Keratinocyte (primary cell): ENCODE results near the gene DLG5.

Experiments
- EZH2 ChIP-seq: IDR thresholded peaks from one replicate; pipeline ENCODE4 v1.6.1; 2012; ENCODE audit warnings: inconsistent platforms, mild to moderate bottlenecking, low read length, moderate library complexity
- TF ChIP-seq, protein P1 (sequence below), 3 experiments: IDR thresholded peaks in 1 of 3; conservative IDR thresholded peaks in 1 of 3; optimal IDR thresholded peaks in 1 of 3; 2 replicates in 2 of 3; 3 replicates in 1 of 3; pipeline versions ENCODE3 to v1.5.1; 2011; ENCODE audit warnings: low read length in 3 of 3, mild to moderate bottlenecking in 3 of 3, moderate library complexity in 2 of 3, control low read depth in 1 of 3, inconsistent platforms in 1 of 3; ENCODE audit not compliant: insufficient read depth in 2 of 3; ENCODE audit errors: extremely low read depth in 1 of 3

DNA sequence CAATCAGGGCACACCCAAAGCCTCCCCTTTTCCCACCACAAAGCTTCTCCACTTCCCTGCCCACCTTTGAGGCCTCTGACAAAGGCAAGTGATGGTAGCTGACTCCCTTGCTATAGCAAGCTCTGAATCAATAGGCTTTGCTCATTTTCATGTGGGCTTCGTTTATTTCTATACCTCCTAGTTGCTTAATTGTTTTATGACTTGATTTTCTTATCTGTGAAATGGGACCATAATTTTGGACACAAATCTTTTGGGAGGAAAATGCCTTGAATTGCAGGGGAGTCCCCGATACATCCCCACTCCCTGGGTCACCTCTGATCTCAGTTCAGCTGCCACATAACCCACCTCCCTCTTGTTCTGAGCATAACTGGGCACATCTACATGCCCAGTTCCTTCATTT is 13.7 kb upstream of the DLG5 start:
- TF ChIP-seq, protein P1, sequence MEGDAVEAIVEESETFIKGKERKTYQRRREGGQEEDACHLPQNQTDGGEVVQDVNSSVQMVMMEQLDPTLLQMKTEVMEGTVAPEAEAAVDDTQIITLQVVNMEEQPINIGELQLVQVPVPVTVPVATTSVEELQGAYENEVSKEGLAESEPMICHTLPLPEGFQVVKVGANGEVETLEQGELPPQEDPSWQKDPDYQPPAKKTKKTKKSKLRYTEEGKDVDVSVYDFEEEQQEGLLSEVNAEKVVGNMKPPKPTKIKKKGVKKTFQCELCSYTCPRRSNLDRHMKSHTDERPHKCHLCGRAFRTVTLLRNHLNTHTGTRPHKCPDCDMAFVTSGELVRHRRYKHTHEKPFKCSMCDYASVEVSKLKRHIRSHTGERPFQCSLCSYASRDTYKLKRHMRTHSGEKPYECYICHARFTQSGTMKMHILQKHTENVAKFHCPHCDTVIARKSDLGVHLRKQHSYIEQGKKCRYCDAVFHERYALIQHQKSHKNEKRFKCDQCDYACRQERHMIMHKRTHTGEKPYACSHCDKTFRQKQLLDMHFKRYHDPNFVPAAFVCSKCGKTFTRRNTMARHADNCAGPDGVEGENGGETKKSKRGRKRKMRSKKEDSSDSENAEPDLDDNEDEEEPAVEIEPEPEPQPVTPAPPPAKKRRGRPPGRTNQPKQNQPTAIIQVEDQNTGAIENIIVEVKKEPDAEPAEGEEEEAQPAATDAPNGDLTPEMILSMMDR (optimal IDR thresholded peaks at IDR 0.05 in 1 of 3, IDR thresholded peaks at IDR 0.05 in 1 of 3, conservative IDR thresholded peaks at IDR 0.05 in 1 of 3; ENCODE audit: extremely low read depth in 1 of 3, insufficient read depth in 2 of 3, low read length in 3 of 3) = no peak
- TF ChIP-seq EZH2 = no peak
